ENCODE results near the gene CEP70.

GRCh38 chr3:138497851-138498250, 96.2 kb downstream of the CEP70 start:
- TF ChIP-seq CTCF (IDR thresholded peaks at IDR 0.05) (no peak), POLR2A (IDR thresholded peaks at IDR 0.05) (no peak)
